Vagina (tissue), 2 donors: Measurements from ENCODE around the gene SNX33. TPM values are rescaled to one million over a fixed set of nuclear protein-coding genes. Genes with fewer than 3 reads are reported as not detected.
A peak's percentile ranks its signal among the peaks of the same experiment; 100 is the strongest.

Source experiments
- DNase-seq, 2 donors: peaks; one replicate each; pipeline ENCODE4 v3.0.0-alpha.2; 2017; ENCODE audit errors: extremely low spot score in 2 of 2
- H3K27ac ChIP-seq: fragments of 200-600 bp; sonication (generic); one replicate; pipeline ENCODE4 v1.5.1; 2019
- H3K27me3 ChIP-seq: fragments of 200-600 bp; sonication (generic); one replicate; pipeline ENCODE4 v1.5.1; 2019
- H3K36me3 ChIP-seq, 2 donors: fragments of 200-600 bp; sonication (generic); one replicate each; pipeline ENCODE4 v1.5.1; 2017 to 2019
- H3K4me1 ChIP-seq: fragments of 200-600 bp; sonication (generic); one replicate; pipeline ENCODE4 v1.5.1; 2019
- H3K4me3 ChIP-seq, 2 donors: fragments of 200-600 bp; sonication (generic); 1 replicate in 1 of 2; 2 replicates in 1 of 2; pipeline ENCODE4 v1.5.1; 2016 to 2019
- H3K9me3 ChIP-seq: fragments of 200-600 bp; sonication (generic); one replicate; pipeline ENCODE4 v1.5.1; 2019
- CTCF ChIP-seq, 3 experiments: fragments of 450-650 bp in 2 of 3; fragments of 200-600 bp in 1 of 3; sonication (generic) in 1 of 3; IDR thresholded peaks; one replicate each; pipeline ENCODE4 v1.5.1; 2017 to 2019; ENCODE audit warnings: antibody characterized with exemption in 3 of 3, mild to moderate bottlenecking in 2 of 3, moderate library complexity in 2 of 3
- POLR2A ChIP-seq, 2 donors: fragments of 450-650 bp; IDR thresholded peaks; one replicate each; pipeline ENCODE4 v1.6.1; 2017; ENCODE audit warnings: antibody characterized with exemption in 2 of 2, mild to moderate bottlenecking in 2 of 2, moderate library complexity in 2 of 2
- POLR2AphosphoS5 ChIP-seq, 2 donors: sonication (generic); formaldehyde crosslinking; IDR thresholded peaks; one replicate each; pipeline ENCODE4 v1.9.0; 2017; ENCODE audit warnings: antibody characterized with exemption in 2 of 2, mild to moderate bottlenecking in 2 of 2, low read depth in 1 of 2; ENCODE audit not compliant: insufficient read depth in 1 of 2
- intact Hi-C: fragments of 100-400 bp; cut with DNase I; formaldehyde crosslinking; loops from one replicate; pipeline ENCODE4 v1.15.1; 2023
- total RNA-seq: library from RNA; depleted of rRNA; stranded (reverse); fragments of >200 nt; gene quantifications from one replicate; pipeline ENCODE4 v1.2.3, GENCODE V29; 2016

The SNX33 gene
- total RNA-seq, 1 donor from 2014 or later = 23.6 TPM

- Histone ChIP-seq H3K9me3 (no peaks in the 10 kb centered on the region), H3K27ac (peak overlapping the region; percentile 87), H3K36me3 (no peaks in the 10 kb centered on the region), H3K4me3 (no peak overlapping the region), H3K4me1 (peaks cover 68% of the 10 kb centered on the region), H3K27me3 (no peaks in the 10 kb centered on the region)
- intact Hi-C loops = no loop called here
- TF ChIP-seq CTCF (IDR thresholded peaks at IDR 0.05) (no peak), POLR2AphosphoS5 (IDR thresholded peaks at IDR 0.05; ENCODE audit: insufficient read depth in 1 of 2, low read depth in 1 of 2) (peak; percentile 18 to 80), POLR2A (IDR thresholded peaks at IDR 0.05) (no peak)
- no peak for DNase-seq
Observed at GRCh38 chr15:75694241-75695182, 46.8 kb downstream of the SNX33 start.

GRCh38 chr15:75695220-75695619 is 47.5 kb downstream of the SNX33 start:
- no peaks in the 10 kb centered on the region for H3K9me3 ChIP-seq
- no peaks in the 10 kb centered on the region for H3K36me3 ChIP-seq
- no peak overlapping the region for H3K4me3 ChIP-seq
- no peaks in the 10 kb centered on the region for H3K27me3 ChIP-seq
- no peak for DNase-seq
- peak overlapping the region; percentile 87 for H3K27ac ChIP-seq
- H3K4me1 ChIP-seq = peaks cover 74% of the 10 kb centered on the region
- no peak for TF ChIP-seq CTCF (IDR thresholded peaks at IDR 0.05)
- no peak for TF ChIP-seq POLR2AphosphoS5 (IDR thresholded peaks at IDR 0.05; ENCODE audit: insufficient read depth in 1 of 2, low read depth in 1 of 2)
- no peak for TF ChIP-seq POLR2A (IDR thresholded peaks at IDR 0.05)
- intact Hi-C loops = no loop called here

GRCh38 chr15:75695634-75696310 is 48.1 kb downstream of the SNX33 start:
- intact Hi-C loops = no loop called here
- peak overlapping the region; percentile 87 for H3K27ac ChIP-seq

GRCh38 chr15:75696311-75696720 is 48.6 kb downstream of the SNX33 start:
- Histone ChIP-seq H3K27ac (peak overlapping the region; percentile 87), H3K27me3 (no peaks in the 10 kb centered on the region), H3K4me3 (no peak overlapping the region), H3K36me3 (no peaks in the 10 kb centered on the region), H3K9me3 (no peaks in the 10 kb centered on the region), H3K4me1 (peaks cover 85% of the 10 kb centered on the region)
- no peak for DNase-seq
- no peak for TF ChIP-seq CTCF (IDR thresholded peaks at IDR 0.05)
- TF ChIP-seq POLR2AphosphoS5 (IDR thresholded peaks at IDR 0.05; ENCODE audit: insufficient read depth in 1 of 2, low read depth in 1 of 2) = peak in 1 of 2 donors; percentile 15
- no peak for TF ChIP-seq POLR2A (IDR thresholded peaks at IDR 0.05)
- intact Hi-C loops = no loop called here

More at GRCh38 chr15:75695634-75696310, 48.1 kb downstream of the SNX33 start:
- Histone ChIP-seq H3K36me3 (no peaks in the 10 kb centered on the region), H3K9me3 (no peaks in the 10 kb centered on the region), H3K4me3 (no peak overlapping the region), H3K4me1 (peaks cover 79% of the 10 kb centered on the region), H3K27me3 (no peaks in the 10 kb centered on the region)
- DNase-seq = no peak
- no peak for TF ChIP-seq POLR2A (IDR thresholded peaks at IDR 0.05)

- Histone ChIP-seq H3K27me3 (no peaks in the 10 kb centered on the region), H3K4me1 (peaks cover 90% of the 10 kb centered on the region), H3K9me3 (no peaks in the 10 kb centered on the region), H3K36me3 (no peaks in the 10 kb centered on the region), H3K4me3 (no peak overlapping the region), H3K27ac (peak overlapping the region; percentile 87)
- no peak for DNase-seq
- intact Hi-C loops = no loop called here
- TF ChIP-seq POLR2A (IDR thresholded peaks at IDR 0.05) (no peak), POLR2AphosphoS5 (IDR thresholded peaks at IDR 0.05; ENCODE audit: insufficient read depth in 1 of 2, low read depth in 1 of 2) (no peak), CTCF (IDR thresholded peaks at IDR 0.05) (no peak)
Observed at GRCh38 chr15:75696854-75697259, 49.1 kb downstream of the SNX33 start.
